Endodermal cell (in vitro differentiated cells): ENCODE results near the gene HPS3. TPM values are rescaled to one million over a fixed set of nuclear protein-coding genes. Genes with fewer than 3 reads are reported as not detected.
"Not testable (repeated sequence)": the region's sequence is repeated elsewhere in the genome, so short reads cannot be mapped to it uniquely, and the experiment has no call there.

Experiments used
- DNase-seq: peaks from one replicate; pipeline ENCODE4 v3.0.0-alpha.2; 2017
- H3K27ac ChIP-seq: 2 replicates; pipeline ENCODE4 v1.5.1; 2013; ENCODE audit warnings: mild to moderate bottlenecking, low read depth, low read length, moderate library complexity
- H3K27me3 ChIP-seq: 2 replicates; pipeline ENCODE4 v1.6.1; 2013; ENCODE audit warnings: mild to moderate bottlenecking, low read length, moderate library complexity; ENCODE audit not compliant: insufficient read depth, control insufficient read depth, poor library complexity, severe bottlenecking
- H3K36me3 ChIP-seq: 2 replicates; pipeline ENCODE4 v1.7.0; 2013; ENCODE audit warnings: mild to moderate bottlenecking, low read length, moderate library complexity; ENCODE audit not compliant: control insufficient read depth, insufficient read depth
- H3K4me1 ChIP-seq: one replicate; pipeline ENCODE4 v1.7.0; 2013; ENCODE audit warnings: low read length; ENCODE audit not compliant: control insufficient read depth, insufficient read depth
- H3K4me3 ChIP-seq: 2 replicates; pipeline ENCODE4 v1.5.1; 2013; ENCODE audit warnings: mild to moderate bottlenecking, low read length, moderate library complexity
- H3K9ac ChIP-seq: 2 replicates; pipeline ENCODE4 v1.6.1; 2013; ENCODE audit warnings: mild to moderate bottlenecking, low read length, moderate library complexity; ENCODE audit not compliant: poor library complexity, severe bottlenecking; ENCODE audit errors: extremely low read depth
- H3K9me3 ChIP-seq: 2 replicates; pipeline ENCODE4 v1.6.1; 2013; ENCODE audit warnings: mild to moderate bottlenecking, low read length, moderate library complexity; ENCODE audit not compliant: control insufficient read depth
- H3K27ac Mint-ChIP-seq: 2 replicates; pipeline ENCODE4 v1.8.0; 2020; ENCODE audit warnings: mixed read lengths
- H3K27me3 Mint-ChIP-seq: 2 replicates; pipeline ENCODE4 v1.8.0; 2021; ENCODE audit warnings: mild to moderate bottlenecking, mixed read lengths; ENCODE audit not compliant: insufficient read depth
- H3K36me3 Mint-ChIP-seq: 2 replicates; pipeline ENCODE4 v1.8.0; 2020; ENCODE audit warnings: low read depth, mixed read lengths
- H3K4me1 Mint-ChIP-seq: 2 replicates; pipeline ENCODE4 v1.8.0; 2020; ENCODE audit warnings: mixed read lengths
- H3K4me3 Mint-ChIP-seq: 2 replicates; pipeline ENCODE4 v1.8.0; 2020; ENCODE audit warnings: mild to moderate bottlenecking, moderate library complexity, mixed read lengths
- H3K9me3 Mint-ChIP-seq: 2 replicates; pipeline ENCODE4 v1.8.0; 2020; ENCODE audit warnings: mild to moderate bottlenecking, mixed read lengths
- WGBS, 2 experiments: methylation state at CpG; one replicate each; pipeline versions ENCODE4 v1.1.5 to v1.1.7; 2013; ENCODE audit warnings: missing lambda C conversion rate in 2 of 2, mixed read lengths in 1 of 2; ENCODE audit not compliant: insufficient coverage in 1 of 2, insufficient read length in 1 of 2; 5-methylcytosine and 5-hydroxymethylcytosine counted together
- total RNA-seq, 2 donors: library from RNA; stranded (reverse); fragmentation: NEBNext Ultra II Directional in 1 of 2; extraction: Animal tissue kit (Norgen Biotek cat#: 25700) in 1 of 2; gene quantifications; 2 replicates in 1 of 2; 3 replicates in 1 of 2; pipeline ENCODE4 v1.2.1, GENCODE V29; 2021
- TF ChIP-seq, protein P1 (sequence below): fragments of 200-600 bp; sonication (generic); conservative IDR thresholded peaks from 2 replicates; pipeline ENCODE4 v1.5.0; 2021; ENCODE audit warnings: antibody characterized with exemption, mild to moderate bottlenecking

Gene HPS3
- total RNA-seq, 2 donors from 2014 or later = 26.0 to 28.7 TPM

- Histone ChIP-seq H3K9me3 (peaks cover 6% of the 10 kb centered on the region), H3K27me3 (no peaks in the 10 kb centered on the region), H3K4me1 (no peaks in the 10 kb centered on the region), H3K27ac (no peak overlapping the region), H3K4me3 (no peak overlapping the region), H3K9ac (no peak overlapping the region), H3K36me3 (no peaks in the 10 kb centered on the region)
- H3K9me3 Mint-ChIP-seq = peaks cover 16% of the 10 kb centered on the region
- 89 to 100% methylated on average over 2 to 3 of the region's 3 CpGs for WGBS, 2 experiments
- TF ChIP-seq, protein P1, sequence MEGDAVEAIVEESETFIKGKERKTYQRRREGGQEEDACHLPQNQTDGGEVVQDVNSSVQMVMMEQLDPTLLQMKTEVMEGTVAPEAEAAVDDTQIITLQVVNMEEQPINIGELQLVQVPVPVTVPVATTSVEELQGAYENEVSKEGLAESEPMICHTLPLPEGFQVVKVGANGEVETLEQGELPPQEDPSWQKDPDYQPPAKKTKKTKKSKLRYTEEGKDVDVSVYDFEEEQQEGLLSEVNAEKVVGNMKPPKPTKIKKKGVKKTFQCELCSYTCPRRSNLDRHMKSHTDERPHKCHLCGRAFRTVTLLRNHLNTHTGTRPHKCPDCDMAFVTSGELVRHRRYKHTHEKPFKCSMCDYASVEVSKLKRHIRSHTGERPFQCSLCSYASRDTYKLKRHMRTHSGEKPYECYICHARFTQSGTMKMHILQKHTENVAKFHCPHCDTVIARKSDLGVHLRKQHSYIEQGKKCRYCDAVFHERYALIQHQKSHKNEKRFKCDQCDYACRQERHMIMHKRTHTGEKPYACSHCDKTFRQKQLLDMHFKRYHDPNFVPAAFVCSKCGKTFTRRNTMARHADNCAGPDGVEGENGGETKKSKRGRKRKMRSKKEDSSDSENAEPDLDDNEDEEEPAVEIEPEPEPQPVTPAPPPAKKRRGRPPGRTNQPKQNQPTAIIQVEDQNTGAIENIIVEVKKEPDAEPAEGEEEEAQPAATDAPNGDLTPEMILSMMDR = no peak
- no peak overlapping the region for H3K27ac Mint-ChIP-seq
- DNase-seq = no peak
- H3K36me3 Mint-ChIP-seq = no peaks in the 10 kb centered on the region
- no peak overlapping the region for H3K4me3 Mint-ChIP-seq
- H3K4me1 Mint-ChIP-seq = no peaks in the 10 kb centered on the region
- H3K27me3 Mint-ChIP-seq = peaks cover 16% of the 10 kb centered on the region
These were observed 38.5 kb upstream of the HPS3 start for GRCh38 chr3:149090907-149091306.

DNA sequence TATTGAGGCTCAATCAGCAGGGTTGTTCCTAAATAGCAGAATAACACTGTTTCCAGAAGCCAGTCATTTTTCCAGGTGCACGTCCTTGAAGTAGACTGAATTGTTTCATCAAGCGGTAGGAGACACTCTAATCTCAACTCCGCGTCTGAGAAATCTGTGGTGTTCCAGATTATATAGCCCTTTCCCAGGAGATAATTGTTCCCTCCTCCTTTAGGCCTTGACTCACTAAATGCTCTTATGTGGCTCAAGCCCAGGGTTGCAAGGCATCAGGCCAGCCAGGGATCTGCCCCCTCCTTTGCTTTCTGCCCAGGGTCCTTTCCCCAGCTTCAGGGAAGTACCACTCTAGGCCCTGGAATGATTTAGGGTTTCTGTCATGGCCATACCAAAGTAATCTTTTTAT lies 37.5 kb upstream of the HPS3 start:
- H3K27me3 Mint-ChIP-seq = peaks cover 12% of the 10 kb centered on the region
- H3K36me3 Mint-ChIP-seq = peaks cover 2% of the 10 kb centered on the region
- no peak overlapping the region for H3K4me3 Mint-ChIP-seq

GRCh38 chr3:149095487-149095886 lies 34.0 kb upstream of the HPS3 start:
- no peak overlapping the region for H3K4me3 ChIP-seq
- Mint-ChIP-seq H3K4me1 (no peaks in the 10 kb centered on the region), H3K9me3 (peaks cover 18% of the 10 kb centered on the region), H3K36me3 (peaks cover 7% of the 10 kb centered on the region), H3K27ac (no peak overlapping the region), H3K4me3 (no peak overlapping the region), H3K27me3 (no peaks in the 10 kb centered on the region)
- TF ChIP-seq, protein P1 = no peak
- peaks cover 4% of the 10 kb centered on the region for H3K9me3 ChIP-seq
- WGBS, 2 experiments = 93 to 100% methylated on average over 4 of the region's 4 CpGs
- H3K27me3 ChIP-seq = no peaks in the 10 kb centered on the region
- no peaks in the 10 kb centered on the region for H3K4me1 ChIP-seq
- DNase-seq = no peak
- H3K27ac ChIP-seq = no peak overlapping the region
- H3K36me3 ChIP-seq = no peaks in the 10 kb centered on the region
- H3K9ac ChIP-seq = no peak overlapping the region

More for the DNA sequence above, 37.5 kb upstream of the HPS3 start:
- Histone ChIP-seq H3K27ac (no peak overlapping the region), H3K9ac (no peak overlapping the region), H3K27me3 (no peaks in the 10 kb centered on the region), H3K36me3 (no peaks in the 10 kb centered on the region), H3K4me3 (no peak overlapping the region), H3K9me3 (peaks cover 3% of the 10 kb centered on the region), H3K4me1 (no peaks in the 10 kb centered on the region)
- peaks cover 15% of the 10 kb centered on the region for H3K9me3 Mint-ChIP-seq
- TF ChIP-seq, protein P1 = no peak
- no peaks in the 10 kb centered on the region for H3K4me1 Mint-ChIP-seq
- H3K27ac Mint-ChIP-seq = no peak overlapping the region
- no peak for DNase-seq
- 94 to 95% methylated on average over 4 of the region's 4 CpGs for WGBS, 2 experiments

GRCh38 chr3:149097987-149098386 lies 31.5 kb upstream of the HPS3 start:
- not testable (repeated sequence) for H3K9me3 ChIP-seq, H3K4me3 Mint-ChIP-seq, H3K4me1 ChIP-seq, H3K27me3 ChIP-seq, H3K9ac ChIP-seq, DNase-seq, H3K4me3 ChIP-seq, H3K27ac Mint-ChIP-seq, H3K36me3 Mint-ChIP-seq, H3K27ac ChIP-seq, H3K4me1 Mint-ChIP-seq, H3K36me3 ChIP-seq, H3K27me3 Mint-ChIP-seq
- 98 to 100% methylated on average over 3 to 19 of the region's 19 CpGs for WGBS, 2 experiments
- peaks cover 18% of the 10 kb centered on the region for H3K9me3 Mint-ChIP-seq
